ENCODE results near the gene TUBA3C. TPM values are rescaled to one million over a fixed set of nuclear protein-coding genes. Genes with fewer than 3 reads are reported as not detected.
"Not testable (repeated sequence)": the region's sequence is repeated elsewhere in the genome, so short reads cannot be mapped to it uniquely, and the experiment has no call there.

TUBA3C gene
- total RNA-seq (2014; rRNA removed), result not detected in 2 replicates
- not detected for polyA plus RNA-seq (2012)

- no peak for DNase-seq (ENCODE audit: low read depth)
Observed at GRCh38 chr13:19181621-19182485, at the start of gene TUBA3C. TUBA3C (minus strand) TSS chr13:19181824; CDS start chr13:19181747, 77 bp downstream.

- DNase-seq (ENCODE audit: low read depth), result not testable (repeated sequence)
Observed at GRCh38 chr13:19207413-19207812, 25.8 kb upstream of the TUBA3C start.

GRCh38 chr13:19192622-19193021, 11.0 kb upstream of the TUBA3C start:
- DNase-seq (ENCODE audit: low read depth), result not testable (repeated sequence)

GRCh38 chr13:19189911-19190310, 8.3 kb upstream of the TUBA3C start:
- not testable (repeated sequence) for DNase-seq (ENCODE audit: low read depth)

- not testable (repeated sequence) for DNase-seq (ENCODE audit: low read depth)
Observed at GRCh38 chr13:19189368-19189767, 7.7 kb upstream of the TUBA3C start.

GRCh38 chr13:19185865-19186645, 4.4 kb upstream of the TUBA3C start:
- no peak for DNase-seq (ENCODE audit: low read depth)

- no peak for DNase-seq (ENCODE audit: low read depth)
Observed at GRCh38 chr13:19185086-19185864, 3.7 kb upstream of the TUBA3C start.

GRCh38 chr13:19184176-19184575, 2.6 kb upstream of the TUBA3C start:
- DNase-seq (ENCODE audit: low read depth), result no peak

- no peak for DNase-seq (ENCODE audit: low read depth)
Observed at GRCh38 chr13:19183676-19184075, 2.1 kb upstream of the TUBA3C start.

GRCh38 chr13:19182536-19182935, 912 bp upstream of the TUBA3C start:
- DNase-seq (ENCODE audit: low read depth), result no peak

GRCh38 chr13:19181021-19181620, 503 bp downstream of the TUBA3C start:
- no peak for DNase-seq (ENCODE audit: low read depth)

GRCh38 chr13:19179916-19180315, 1.7 kb downstream of the TUBA3C start:
- no peak for DNase-seq (ENCODE audit: low read depth)

GRCh38 chr13:19178901-19179593, 2.6 kb downstream of the TUBA3C start:
- DNase-seq (ENCODE audit: low read depth), result no peak

GRCh38 chr13:19176981-19177776, 4.4 kb downstream of the TUBA3C start:
- DNase-seq (ENCODE audit: low read depth), result not testable (repeated sequence)

- no peak for DNase-seq (ENCODE audit: low read depth)
Observed at GRCh38 chr13:19173752-19174151, 7.9 kb downstream of the TUBA3C start.

- DNase-seq (ENCODE audit: low read depth), result no peak
Observed at GRCh38 chr13:19172647-19173030, 9.0 kb downstream of the TUBA3C start.

- DNase-seq (ENCODE audit: low read depth), result no peak
Observed at GRCh38 chr13:19172007-19172646, 9.5 kb downstream of the TUBA3C start.

GRCh38 chr13:19171563-19171962, 10.1 kb downstream of the TUBA3C start:
- DNase-seq (ENCODE audit: low read depth), result no peak

- DNase-seq (ENCODE audit: low read depth), result no peak
Observed at GRCh38 chr13:19169991-19170390, 11.6 kb downstream of the TUBA3C start.
